H1 (cell line): ENCODE measurements around the gene PPME1. TPM values are rescaled to one million over a fixed set of nuclear protein-coding genes. Genes with fewer than 3 reads are reported as not detected.

ENCODE experiments used
- CTCF ChIA-PET: fragments of 300-600 bp; sonication (Branson Sonifier 250); formaldehyde crosslinking; loops from one replicate; lab custom pipeline; 2021; ENCODE audit not compliant: partially characterized antibody; lab: Charles Lee
- POLR2A ChIA-PET: fragments of 300-600 bp; sonication (Branson Sonifier 250); formaldehyde crosslinking; loops from one replicate; lab custom pipeline; 2021; ENCODE audit warnings: inconsistent platforms; ENCODE audit not compliant: partially characterized antibody; lab: Charles Lee
- DNase-seq, 2 experiments: peaks; one replicate each; pipeline versions ENCODE4 v3.0.0 to v3.0.0-alpha.2; 2010 to 2022; ENCODE audit warnings: low spot score in 2 of 2, low read depth in 1 of 2, mixed read lengths in 1 of 2
- FAIRE-seq: peaks from 2 replicates; lab custom pipeline; 2011; peaks lifted over from hg19 to GRCh38; lab: Jason Lieb, UNC
- H2AFZ ChIP-seq: 2 replicates; pipeline ENCODE4 v1.8.1; 2012; ENCODE audit warnings: low read length, inconsistent platforms
- H2AK5ac ChIP-seq: 2 replicates; pipeline ENCODE4 v1.6.1; 2013; ENCODE audit warnings: low read depth, low read length
- H2BK120ac ChIP-seq: replicated peaks from 2 replicates; pipeline ENCODE3; 2013; ENCODE audit warnings: low read depth, low read length, inconsistent platforms
- H2BK12ac ChIP-seq: 2 replicates; pipeline ENCODE4 v1.6.1; 2013; ENCODE audit warnings: low read depth, low read length
- H2BK15ac ChIP-seq: 2 replicates; pipeline ENCODE4 v1.6.1; 2013; ENCODE audit warnings: low read length
- H2BK20ac ChIP-seq: 2 replicates; pipeline ENCODE4 v1.6.1; 2013; ENCODE audit warnings: low read length
- H2BK5ac ChIP-seq: 2 replicates; pipeline ENCODE4 v1.6.1; 2013; ENCODE audit warnings: low read depth, low read length
- H3K14ac ChIP-seq: 2 replicates; pipeline ENCODE4 v1.6.1; 2013; ENCODE audit warnings: inconsistent platforms; ENCODE audit not compliant: insufficient read length
- H3K18ac ChIP-seq: 2 replicates; pipeline ENCODE4 v1.6.1; 2013; ENCODE audit warnings: low read length; ENCODE audit errors: extremely low read depth
- H3K23ac ChIP-seq: 2 replicates; pipeline ENCODE4 v1.6.1; 2013; ENCODE audit warnings: inconsistent platforms; ENCODE audit not compliant: insufficient read length
- H3K23me2 ChIP-seq: 2 replicates; pipeline ENCODE4 v1.6.1; 2013; ENCODE audit warnings: low read depth, low read length
- H3K27ac ChIP-seq: 2 replicates; pipeline ENCODE4 v1.6.1; 2011; ENCODE audit warnings: low read depth, low read length, inconsistent platforms
- H3K27me3 ChIP-seq, 4 experiments: replicated peaks in 1 of 4; 1 replicate in 1 of 4; 2 replicates in 3 of 4; pipeline versions ENCODE4 v1.6.1 to v1.8.1; 2011 to 2013; ENCODE audit warnings: low read length in 3 of 4, mild to moderate bottlenecking in 3 of 4, inconsistent platforms in 2 of 4, mixed read lengths in 2 of 4, moderate library complexity in 1 of 4; ENCODE audit not compliant: control insufficient read depth in 3 of 4, insufficient read depth in 3 of 4; ENCODE audit errors: extremely low read depth in 1 of 4
- H3K36me3 ChIP-seq, 4 experiments: 2 replicates each; pipeline versions ENCODE4 v1.6.1 to v1.8.1; 2011 to 2013; ENCODE audit warnings: mild to moderate bottlenecking in 4 of 4, low read length in 3 of 4, moderate library complexity in 2 of 4, control low read depth in 1 of 4, inconsistent platforms in 1 of 4; ENCODE audit not compliant: insufficient read depth in 4 of 4, control insufficient read depth in 2 of 4
- H3K4ac ChIP-seq: replicated peaks from 2 replicates; pipeline ENCODE3; 2013; ENCODE audit warnings: low read length, low read depth, mixed read lengths, inconsistent platforms; ENCODE audit not compliant: insufficient read length
- H3K4me1 ChIP-seq, 4 experiments: replicated peaks in 1 of 4; 1 replicate in 1 of 4; 2 replicates in 3 of 4; pipeline versions ENCODE4 v1.6.1 to v1.8.1; 2011 to 2013; ENCODE audit warnings: low read length in 3 of 4, inconsistent platforms in 2 of 4, mixed read lengths in 1 of 4; ENCODE audit not compliant: insufficient read depth in 4 of 4, control insufficient read depth in 3 of 4
- H3K4me2 ChIP-seq, 2 experiments: 2 replicates each; pipeline versions ENCODE4 v1.6.1 to v1.8.1; 2011 to 2013; ENCODE audit warnings: low read depth in 2 of 2, low read length in 2 of 2, control low read depth in 1 of 2, inconsistent platforms in 1 of 2, mild to moderate bottlenecking in 1 of 2; ENCODE audit not compliant: insufficient read depth in 1 of 2
- H3K4me3 ChIP-seq, 4 experiments: fragments of 200-600, 300-600 bp in 1 of 4; sonication (generic), shearing (Covaris generic), sonication (Bioruptor Twin) in 1 of 4; 2 replicates each; pipeline versions ENCODE4 v1.5.1 to v1.8.1; 2011 to 2016; ENCODE audit warnings: low read length in 4 of 4, low read depth in 3 of 4, control low read depth in 2 of 4, inconsistent platforms in 2 of 4, mild to moderate bottlenecking in 2 of 4, mixed read lengths in 1 of 4, moderate library complexity in 1 of 4; ENCODE audit not compliant: insufficient read depth in 2 of 4; ENCODE audit errors: extremely low read depth in 1 of 4
- H3K56ac ChIP-seq: replicated peaks from 2 replicates; pipeline ENCODE3; 2013; ENCODE audit warnings: low read depth, mild to moderate bottlenecking, mixed read lengths, low read length, inconsistent platforms; ENCODE audit not compliant: insufficient read length
- H3K79me1 ChIP-seq: 2 replicates; pipeline ENCODE4 v1.6.1; 2013; ENCODE audit warnings: low read depth, low read length, control low read depth
- H3K79me2 ChIP-seq, 2 experiments: 2 replicates each; pipeline versions ENCODE4 v1.6.1 to v1.8.1; 2012 to 2013; ENCODE audit warnings: low read length in 2 of 2, mild to moderate bottlenecking in 2 of 2, inconsistent platforms in 1 of 2; ENCODE audit not compliant: insufficient read depth in 2 of 2, control insufficient read depth in 1 of 2
- H3K9ac ChIP-seq, 4 experiments: replicated peaks in 1 of 4; 1 replicate in 1 of 4; 2 replicates in 3 of 4; pipeline versions ENCODE4 v1.6.1 to v1.8.1; 2011 to 2013; ENCODE audit warnings: low read depth in 3 of 4, low read length in 3 of 4, control low read depth in 2 of 4, mild to moderate bottlenecking in 2 of 4, moderate library complexity in 2 of 4, inconsistent platforms in 1 of 4; ENCODE audit errors: extremely low read depth in 1 of 4
- H3K9me3 ChIP-seq, 2 experiments: 2 replicates each; pipeline versions ENCODE4 v1.6.1 to v1.8.1; 2012 to 2013; ENCODE audit warnings: mild to moderate bottlenecking in 2 of 2, moderate library complexity in 2 of 2, control low read depth in 1 of 2, inconsistent platforms in 1 of 2, low read depth in 1 of 2, low read length in 1 of 2, mixed read lengths in 1 of 2; ENCODE audit not compliant: insufficient read depth in 2 of 2
- H4K20me1 ChIP-seq, 2 experiments: replicated peaks in 1 of 2; 2 replicates each; pipeline versions ENCODE3 to v1.8.1; 2011 to 2013; ENCODE audit warnings: inconsistent platforms in 2 of 2, low read length in 2 of 2, mild to moderate bottlenecking in 1 of 2; ENCODE audit not compliant: insufficient read depth in 2 of 2, control insufficient read depth in 1 of 2
- H4K5ac ChIP-seq: 2 replicates; pipeline ENCODE4 v1.6.1; 2013; ENCODE audit warnings: low read length, low read depth, mixed read lengths, inconsistent platforms; ENCODE audit not compliant: insufficient read length
- H4K8ac ChIP-seq: 2 replicates; pipeline ENCODE4 v1.8.0; 2013; ENCODE audit warnings: mild to moderate bottlenecking, moderate library complexity, low read length, inconsistent platforms; ENCODE audit not compliant: insufficient read depth; ENCODE audit errors: extremely low read depth
- H4K91ac ChIP-seq: replicated peaks from 2 replicates; pipeline ENCODE3; 2013; ENCODE audit warnings: low read length, mixed read lengths, inconsistent platforms; ENCODE audit not compliant: insufficient read length
- CEBPB ChIP-seq: IDR thresholded peaks from 2 replicates; pipeline ENCODE4 v1.6.1; 2012; ENCODE audit warnings: low read depth, low read length
- CHD1 ChIP-seq: IDR thresholded peaks from 2 replicates; pipeline ENCODE4 v1.6.1; 2012; ENCODE audit warnings: low read depth, low read length, improper control_type of control experiment
- CTCF ChIP-seq, 3 experiments: IDR thresholded peaks; 1 replicate in 2 of 3; 2 replicates in 1 of 3; pipeline versions ENCODE4 v1.5.1 to v1.6.1; 2011; ENCODE audit warnings: low read length in 3 of 3, mild to moderate bottlenecking in 3 of 3, inconsistent platforms in 2 of 3, low read depth in 1 of 3, moderate library complexity in 1 of 3; ENCODE audit not compliant: insufficient read depth in 1 of 3; ENCODE audit errors: control extremely low read depth in 1 of 3
- EGR1 ChIP-seq: IDR thresholded peaks from 2 replicates; pipeline ENCODE4 v1.6.1; 2011; ENCODE audit warnings: low read depth, low read length, borderline replicate concordance
- EP300 ChIP-seq, 2 experiments: IDR thresholded peaks; 1 replicate in 1 of 2; 2 replicates in 1 of 2; pipeline ENCODE4 v1.6.1; 2011 to 2012; ENCODE audit warnings: low read depth in 2 of 2, low read length in 2 of 2, mild to moderate bottlenecking in 2 of 2, borderline replicate concordance in 1 of 2, inconsistent platforms in 1 of 2, moderate library complexity in 1 of 2
- HDAC2 ChIP-seq, 2 experiments: fragments of 300-600 bp in 1 of 2; sonication (generic) in 1 of 2; IDR thresholded peaks; 2 replicates each; pipeline ENCODE4 v1.6.1; 2011 to 2012; ENCODE audit warnings: low read depth in 2 of 2, low read length in 2 of 2, mild to moderate bottlenecking in 2 of 2, moderate library complexity in 2 of 2, borderline replicate concordance in 1 of 2, inconsistent platforms in 1 of 2
- JUND ChIP-seq: IDR thresholded peaks from 2 replicates; pipeline ENCODE4 v1.6.1; 2011; ENCODE audit warnings: mild to moderate bottlenecking, improper control_type of control experiment, low read length
- NANOG ChIP-seq: IDR thresholded peaks from 2 replicates; pipeline ENCODE4 v1.6.1; 2011; ENCODE audit warnings: low read length, low read depth, mild to moderate bottlenecking, inconsistent platforms; ENCODE audit not compliant: insufficient read depth, poor library complexity, severe bottlenecking
- POU5F1 ChIP-seq: IDR thresholded peaks from 2 replicates; pipeline ENCODE4 v1.6.1; 2011; ENCODE audit warnings: low read depth, mild to moderate bottlenecking, low read length, moderate library complexity
- SIRT6 ChIP-seq: IDR thresholded peaks from one replicate; pipeline ENCODE4 v1.7.1; 2012; ENCODE audit warnings: low read length, inconsistent platforms
- TAF7 ChIP-seq: optimal IDR thresholded peaks from 2 replicates; pipeline ENCODE3; 2011; ENCODE audit warnings: low read depth, mild to moderate bottlenecking, inconsistent platforms, low read length, moderate library complexity, borderline replicate concordance
- TCF12 ChIP-seq: IDR thresholded peaks from 2 replicates; pipeline ENCODE4 v1.6.1; 2011; ENCODE audit warnings: low read depth, mild to moderate bottlenecking, low read length
- WGBS, 2 experiments: shearing (Covaris generic) in 1 of 2; methylation state at CpG; one replicate each; pipeline versions ENCODE4 v1.1.6 to v1.1.7; 2013 to 2015; ENCODE audit warnings: low lambda C conversion rate in 2 of 2, mixed read lengths in 2 of 2, inconsistent platforms in 1 of 2, low coverage in 1 of 2, missing lambda C conversion rate in 1 of 2; ENCODE audit not compliant: insufficient replicate concordance in 2 of 2, insufficient coverage in 1 of 2, insufficient read length in 1 of 2; ENCODE audit errors: extremely low coverage in 1 of 2, missing lambda C conversion rate in 1 of 2; 5-methylcytosine and 5-hydroxymethylcytosine counted together
- polyA plus RNA-seq, 7 experiments: library from polyadenylated mRNA; depleted of rRNA in 3 of 7; stranded (reverse) in 5 of 7; unstranded in 2 of 7; fragments of >200 nt in 5 of 7; fragments of 200-250 nt in 2 of 7; gene quantifications; 1 replicate in 5 of 7; 2 replicates in 1 of 7; 4 replicates in 1 of 7; pipeline versions ENCODE4 v1.2.1 to v1.2.3, GENCODE V29; 2011 to 2013; ENCODE audit warnings: missing spikeins in 2 of 7, mixed read lengths in 2 of 7
- total RNA-seq: library from RNA; stranded (reverse); fragmentation: NEBNext Ultra II Directional; extraction: Animal tissue kit (Norgen Biotek cat#: 25700); gene quantifications from 2 replicates; pipeline ENCODE4 v1.2.1, GENCODE V29; 2021

PPME1 gene
- total and polyA plus RNA-seq, 2 of the 8 experiments (the other 6 are each of a cell fraction or from before 2014, with no cell fraction given), result 55.1 to 64.5 TPM

- H3K36me3 ChIP-seq, result no peaks in the 10 kb centered on the region
- H4K8ac ChIP-seq, result no peak overlapping the region
- no peak overlapping the region for H4K5ac ChIP-seq
- no peaks in the 10 kb centered on the region for H3K27me3 ChIP-seq
- no peaks in the 10 kb centered on the region for H3K79me2 ChIP-seq
- WGBS, 2 experiments, result 78% methylated on average over 1 of the region's 1 CpG; no CpG with 5 or more reads in 1 of the 2 experiments
- H3K4ac ChIP-seq, result no peak overlapping the region
- H3K14ac ChIP-seq, result no peak overlapping the region
- no peak overlapping the region for H3K27ac ChIP-seq
- H3K4me3 ChIP-seq, result no peak overlapping the region
- no peak overlapping the region for H2BK20ac ChIP-seq
- no peak overlapping the region for H3K9ac ChIP-seq
- no peak overlapping the region for H2BK15ac ChIP-seq
- H3K23me2 ChIP-seq, result no peaks in the 10 kb centered on the region
- no peak overlapping the region for H3K23ac ChIP-seq
- no peaks in the 10 kb centered on the region for H3K4me1 ChIP-seq
- ChIA-PET CTCF (interaction anchor here (0.6 to 1.4 kb wide), 5 partner anchors 11 to 156 kb away, joined by 3 to 9 read pairs (median 4); no protein-coding TSS in a partner anchor), POLR2A (no interaction called here)
- no peak overlapping the region for H3K18ac ChIP-seq
- no peak overlapping the region for H2AFZ ChIP-seq
- no peak overlapping the region for H2BK5ac ChIP-seq
- no peaks in the 10 kb centered on the region for H3K79me1 ChIP-seq
- H2BK120ac ChIP-seq, result no peak overlapping the region
- H2AK5ac ChIP-seq, result no peak overlapping the region
- no peak for FAIRE-seq
- H4K20me1 ChIP-seq, result no peaks in the 10 kb centered on the region
- no peak overlapping the region for H4K91ac ChIP-seq
- no peak overlapping the region for H3K4me2 ChIP-seq
- DNase-seq, result no peak
- H3K56ac ChIP-seq, result no peak overlapping the region
- H2BK12ac ChIP-seq, result no peak overlapping the region
- H3K9me3 ChIP-seq, result no peaks in the 10 kb centered on the region
- no peak for TF ChIP-seq TAF7
- no peak for TF ChIP-seq EGR1
- no peak for TF ChIP-seq JUND
- TF ChIP-seq CTCF (IDR thresholded peaks at IDR 0.05; ENCODE audit: control extremely low read depth in 1 of 3, insufficient read depth in 1 of 3, low read depth in 1 of 3, low read length in 3 of 3), result no peak
- no peak for TF ChIP-seq CEBPB
- TF ChIP-seq SIRT6, result no peak
- no peak for TF ChIP-seq CHD1
- TF ChIP-seq POU5F1, result no peak
- TF ChIP-seq HDAC2 (IDR thresholded peaks at IDR 0.05; ENCODE audit: borderline replicate concordance in 1 of 2, low read depth in 2 of 2, low read length in 2 of 2), result no peak
- no peak for TF ChIP-seq TCF12
- no peak for TF ChIP-seq EP300 (IDR thresholded peaks at IDR 0.05; ENCODE audit: borderline replicate concordance in 1 of 2, low read depth in 2 of 2, low read length in 2 of 2)
- no peak for TF ChIP-seq NANOG
Observed at GRCh38 chr11:74297484-74297883, 126.4 kb downstream of the PPME1 start.
